Ovary (tissue), 3 donors: ENCODE data around the gene GYG2.

Source experiments
- POLR2A ChIP-seq: fragments of 450-650 bp; IDR thresholded peaks from one replicate; pipeline ENCODE4 v1.6.1; 2017; ENCODE audit warnings: antibody characterized with exemption, mild to moderate bottlenecking, moderate library complexity
- TF ChIP-seq, protein P1 (sequence below), 3 donors: fragments of 450-650 bp in 2 of 3; fragments of 200-600 bp in 1 of 3; IDR thresholded peaks; one replicate each; pipeline versions ENCODE4 v1.5.1 to v1.8.0; 2016 to 2022; ENCODE audit warnings: antibody characterized with exemption in 3 of 3, mild to moderate bottlenecking in 1 of 3
- donor health status: DM: no; HTN: no; CAD: no.

DNA sequence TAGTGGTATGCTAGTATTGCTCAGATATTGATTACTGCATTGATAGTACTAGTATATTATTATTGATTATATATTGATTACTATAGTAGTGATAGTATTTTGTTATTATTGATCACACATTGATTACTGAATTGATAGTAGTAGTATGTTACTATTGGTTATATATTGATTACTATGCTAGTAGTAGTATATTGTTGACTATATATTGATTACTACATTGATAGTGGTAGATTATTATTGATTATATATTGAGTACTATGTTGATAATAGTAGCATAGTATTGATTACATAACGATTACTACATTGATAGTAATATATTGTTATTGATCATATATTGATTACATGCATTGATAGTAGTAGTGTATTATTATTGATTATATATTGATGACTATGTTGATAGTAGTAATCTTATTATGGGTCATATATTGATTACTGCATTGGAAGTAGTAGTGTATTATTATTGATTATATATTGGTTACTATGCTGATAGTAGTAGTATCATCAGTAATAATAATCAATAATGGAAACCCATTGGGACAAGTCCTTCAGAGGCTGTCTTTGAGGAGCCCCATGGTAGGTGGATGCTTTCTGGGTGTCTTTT is 30.6 kb downstream of the GYG2 start:
- TF ChIP-seq, protein P1, sequence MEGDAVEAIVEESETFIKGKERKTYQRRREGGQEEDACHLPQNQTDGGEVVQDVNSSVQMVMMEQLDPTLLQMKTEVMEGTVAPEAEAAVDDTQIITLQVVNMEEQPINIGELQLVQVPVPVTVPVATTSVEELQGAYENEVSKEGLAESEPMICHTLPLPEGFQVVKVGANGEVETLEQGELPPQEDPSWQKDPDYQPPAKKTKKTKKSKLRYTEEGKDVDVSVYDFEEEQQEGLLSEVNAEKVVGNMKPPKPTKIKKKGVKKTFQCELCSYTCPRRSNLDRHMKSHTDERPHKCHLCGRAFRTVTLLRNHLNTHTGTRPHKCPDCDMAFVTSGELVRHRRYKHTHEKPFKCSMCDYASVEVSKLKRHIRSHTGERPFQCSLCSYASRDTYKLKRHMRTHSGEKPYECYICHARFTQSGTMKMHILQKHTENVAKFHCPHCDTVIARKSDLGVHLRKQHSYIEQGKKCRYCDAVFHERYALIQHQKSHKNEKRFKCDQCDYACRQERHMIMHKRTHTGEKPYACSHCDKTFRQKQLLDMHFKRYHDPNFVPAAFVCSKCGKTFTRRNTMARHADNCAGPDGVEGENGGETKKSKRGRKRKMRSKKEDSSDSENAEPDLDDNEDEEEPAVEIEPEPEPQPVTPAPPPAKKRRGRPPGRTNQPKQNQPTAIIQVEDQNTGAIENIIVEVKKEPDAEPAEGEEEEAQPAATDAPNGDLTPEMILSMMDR (IDR thresholded peaks at IDR 0.05): no peak
- TF ChIP-seq POLR2A: no peak
